A549 (cell line): ENCODE measurements around the gene HLA-DOA. TPM values are rescaled to one million over a fixed set of nuclear protein-coding genes. Genes with fewer than 3 reads are reported as not detected.

ENCODE experiments used
- ATAC-seq, 2 experiments: fragments of 200-7000 bp in 1 of 2; fragments of >200 bp in 1 of 2; cut with Nextera tagmentation in 1 of 2; cut with Tn5 transposase in 1 of 2; 3 replicates each; pipeline versions ENCODE4 v1.8.0 to v1.9.1; 2018 to 2020; ENCODE audit warnings: mild to moderate bottlenecking in 1 of 2, moderate library complexity in 1 of 2
- CTCF ChIA-PET: fragments of 300-600 bp; sonication (Branson Sonifier 250); formaldehyde crosslinking; extraction: SDS; loops from one replicate; lab custom pipeline; 2021; ENCODE audit warnings: antibody characterized with exemption, inconsistent platforms; lab: Yijun Ruan, JAX
- POLR2A ChIA-PET: fragments of 350-600 bp; formaldehyde crosslinking; extraction: SDS; loops from one replicate; lab custom pipeline; 2021; ENCODE audit warnings: antibody characterized with exemption, inconsistent platforms; lab: Yijun Ruan, JAX
- DNase-seq, 2 experiments: peaks; one replicate each; pipeline versions ENCODE4 v3.0.0 to v3.0.0-alpha.2; 2011 to 2016; ENCODE audit warnings: low read depth in 1 of 2, low spot score in 1 of 2
- FAIRE-seq: peaks from 2 replicates; lab custom pipeline; 2011; peaks lifted over from hg19 to GRCh38; lab: Jason Lieb, UNC
- H3K27ac ChIP-seq, 2 experiments: fragments of >200 bp; sonication (Bioruptor Twin); formaldehyde crosslinking; 3 replicates each; pipeline ENCODE4 v1.5.1; 2016 to 2017
- H3K4me1 ChIP-seq: fragments of >200 bp; sonication (Bioruptor Twin); formaldehyde crosslinking; 3 replicates; pipeline ENCODE4 v1.6.1; 2016
- H3K4me2 ChIP-seq: fragments of >200 bp; sonication (Bioruptor Twin); formaldehyde crosslinking; 3 replicates; pipeline ENCODE4 v1.6.1; 2016
- H3K4me3 ChIP-seq: fragments of >200 bp; sonication (Bioruptor Twin); formaldehyde crosslinking; 3 replicates; pipeline ENCODE4 v1.5.1; 2016
- H3K9me3 ChIP-seq: fragments of >200 bp; sonication (Bioruptor Twin); formaldehyde crosslinking; 3 replicates; pipeline ENCODE4 v1.6.1; 2016
- CBX2 ChIP-seq: fragments of 200-600 bp; sonication (generic); IDR thresholded peaks from 2 replicates; pipeline ENCODE4 v1.6.1; 2016; ENCODE audit warnings: low read depth, mild to moderate bottlenecking, borderline replicate concordance
- CHD4 ChIP-seq: fragments of 200-600 bp; sonication (generic); IDR thresholded peaks from 2 replicates; pipeline ENCODE4 v1.6.1; 2016; ENCODE audit warnings: antibody characterized with exemption, mild to moderate bottlenecking, borderline replicate concordance
- EHF ChIP-seq: fragments of 250-450 bp; sonication (Bioruptor Pico); IDR thresholded peaks from 2 replicates; pipeline ENCODE4 v1.5.0; 2020; ENCODE audit warnings: mild to moderate bottlenecking
- FOSB ChIP-seq: fragments of 250-450 bp; sonication (Bioruptor Pico); IDR thresholded peaks from 2 replicates; pipeline ENCODE4 v1.5.0; 2020; ENCODE audit warnings: mild to moderate bottlenecking, moderate library complexity
- GATA3 ChIP-seq: IDR thresholded peaks from 2 replicates; pipeline ENCODE4 v1.6.1; 2012; ENCODE audit warnings: borderline replicate concordance
- HDAC2 ChIP-seq: fragments of 200-600 bp; sonication (generic); IDR thresholded peaks from 2 replicates; pipeline ENCODE4 v1.6.1; 2016
- HEYL ChIP-seq: fragments of 250-450 bp; sonication (Bioruptor Pico); IDR thresholded peaks from 2 replicates; pipeline ENCODE4 v1.8.0; 2021; ENCODE audit warnings: mild to moderate bottlenecking, moderate library complexity
- HMGXB4 ChIP-seq: fragments of 250-450 bp; sonication (Bioruptor Pico); IDR thresholded peaks from 2 replicates; pipeline ENCODE4 v1.5.0; 2021; ENCODE audit warnings: mild to moderate bottlenecking, moderate library complexity, borderline replicate concordance
- HOXA7 ChIP-seq: fragments of 250-450 bp; sonication (Bioruptor Pico); IDR thresholded peaks from 2 replicates; pipeline ENCODE4 v1.5.0; 2020; ENCODE audit warnings: mild to moderate bottlenecking, moderate library complexity
- JUN ChIP-seq, 2 experiments: fragments of >200 bp; sonication (Bioruptor Twin); formaldehyde crosslinking; IDR thresholded peaks; 2 replicates in 1 of 2; 3 replicates in 1 of 2; pipeline ENCODE4 v1.6.1; 2016 to 2017
- MYC ChIP-seq: IDR thresholded peaks from 2 replicates; pipeline ENCODE4 v1.6.1; 2012; ENCODE audit warnings: mild to moderate bottlenecking, inconsistent platforms, low read length, improper control_type of control experiment, borderline replicate concordance
- NPAS2 ChIP-seq: fragments of 250-450 bp; sonication (Bioruptor Pico); IDR thresholded peaks from 2 replicates; pipeline ENCODE4 v1.8.0; 2022; ENCODE audit warnings: mild to moderate bottlenecking, moderate library complexity, borderline replicate concordance
- PBX3 ChIP-seq: IDR thresholded peaks from 2 replicates; pipeline ENCODE4 v1.6.1; 2012
- PHF8 ChIP-seq: fragments of 200-600 bp; sonication (generic); IDR thresholded peaks from 2 replicates; pipeline ENCODE4 v1.6.1; 2016; ENCODE audit warnings: low read depth, mild to moderate bottlenecking, antibody characterized with exemption, moderate library complexity, borderline replicate concordance
- POLR2AphosphoS2 ChIP-seq: conservative IDR thresholded peaks from 2 replicates; pipeline ENCODE4 v1.6.1; 2012; ENCODE audit warnings: low read length, improper control_type of control experiment, inconsistent platforms
- RARB ChIP-seq: fragments of 250-450 bp; sonication (Bioruptor Pico); IDR thresholded peaks from 2 replicates; pipeline ENCODE4 v1.8.0; 2021; ENCODE audit warnings: mild to moderate bottlenecking, moderate library complexity
- RCOR1 ChIP-seq: fragments of 150-350 bp; IDR thresholded peaks from 2 replicates; pipeline ENCODE4 v1.6.1; 2014; ENCODE audit warnings: antibody characterized with exemption, low read length, low read depth
- TP53 ChIP-seq: fragments of 250-450 bp; sonication (Bioruptor Pico); IDR thresholded peaks from 2 replicates; pipeline ENCODE4 v1.5.0; 2021; ENCODE audit warnings: mild to moderate bottlenecking, moderate library complexity
- USF2 ChIP-seq: fragments of 450-650 bp; IDR thresholded peaks from 2 replicates; pipeline ENCODE4 v1.6.1; 2014; ENCODE audit warnings: antibody characterized with exemption
- ZFP36 ChIP-seq: fragments of 450-650 bp; IDR thresholded peaks from 2 replicates; pipeline ENCODE4 v1.6.1; 2014; ENCODE audit warnings: borderline replicate concordance; ENCODE audit not compliant: partially characterized antibody
- WGBS: methylation state at CpG from one replicate; pipeline ENCODE4 v1.1.6; 2017; ENCODE audit errors: missing lambda C conversion rate; 5-methylcytosine and 5-hydroxymethylcytosine counted together
- polyA plus RNA-seq, 4 experiments: library from polyadenylated mRNA; depleted of rRNA in 3 of 4; stranded (reverse); fragments of >200 nt; fragmentation: RNase III in 1 of 4; extraction: RNeasy Plus Mini Kit Qiagen cat#74134 plus additional on column Dnase treatment in 1 of 4; gene quantifications; 2 replicates in 3 of 4; 3 replicates in 1 of 4; pipeline ENCODE4 v1.2.3, GENCODE V29; 2011 to 2017

HLA-DOA gene
- polyA plus RNA-seq, 2 of the 4 experiments (the other 2 are of a cell fraction): 0.03 to 0.27 TPM

GRCh38 chr6:32977272-32977952 lies 32.0 kb downstream of the HLA-DOA start:
- no peak for DNase-seq
- Histone ChIP-seq H3K9me3 (no peaks in the 10 kb centered on the region), H3K4me2 (peak overlapping the region; percentile 83), H3K4me3 (no peak overlapping the region; the same call in 2 of the 3 replicates), H3K4me1 (peaks cover 51% of the 10 kb centered on the region)
- 81% methylated on average over 10 of the region's 10 CpGs for whole genome bisulfite sequencing
- no peak for TF ChIP-seq TP53 (CRISPR knock-in tag)
- TF ChIP-seq, all 56 proteins: peak for 0
- ChIA-PET CTCF (interaction anchor here (0.7 to 4.6 kb wide), 6 partner anchors 9 to 95 kb away, joined by 3 to 24 read pairs (median 6); partner anchors contain the start of gene BRD2), POLR2A (interaction anchor here (8.6 kb wide), 1 partner anchor 7 kb away, joined by 127 read pairs; no protein-coding TSS in a partner anchor)
- no peak overlapping the region for H3K27ac ChIP-seq
- ATAC-seq (no peak), FAIRE-seq (no peak)

- FAIRE-seq (no peak), DNase-seq (no peak), ATAC-seq (no peak)
- H3K4me2 ChIP-seq: peak overlapping the region; percentile 83
- TF ChIP-seq RARB (CRISPR knock-in tag) (no peak), RCOR1 (no peak), HOXA7 (CRISPR knock-in tag) (no peak), GATA3 (no peak), TP53 (CRISPR knock-in tag) (no peak), HDAC2 (no peak), CHD4 (no peak), HMGXB4 (no peak), EHF (no peak), NPAS2 (no peak)
- H3K9me3 ChIP-seq: no peaks in the 10 kb centered on the region
- ChIA-PET POLR2A (no interaction called here), CTCF (interaction anchor here (0.8 to 4.6 kb wide), 6 partner anchors 8 to 92 kb away, joined by 3 to 24 read pairs (median 6); partner anchors contain the start of gene BRD2)
- WGBS: 94% methylated on average over 7 of the region's 7 CpGs
- H3K4me1 ChIP-seq: peaks cover 51% of the 10 kb centered on the region
- H3K4me3 ChIP-seq: peak overlapping the region; percentile 72; the same call in 2 of the 3 replicates
- H3K27ac ChIP-seq: 0 out of 6 replicates have a peak overlapping the region, but pooled peaks of 1 of the 2 experiments have one; percentile 8
Observed at GRCh38 chr6:32976334-32977069, 32.9 kb downstream of the HLA-DOA start.

GRCh38 chr6:32975886-32976285 lies 33.5 kb downstream of the HLA-DOA start:
- TF ChIP-seq CBX2 (no peak), POLR2AphosphoS2 (no peak), PHF8 (no peak), ZFP36 (no peak), GATA3 (no peak), JUN (IDR thresholded peaks at IDR 0.05) (no peak), MYC (no peak), HEYL (no peak), USF2 (no peak), PBX3 (no peak), FOSB (CRISPR knock-in tag) (no peak)
- no peak for FAIRE-seq
- DNase-seq: no peak
- H3K4me1 ChIP-seq: peaks cover 49% of the 10 kb centered on the region
- no peak for ATAC-seq
- peak overlapping the region; percentile 83 for H3K4me2 ChIP-seq
- H3K27ac ChIP-seq: no peak overlapping the region
- peak overlapping the region; percentile 72 for H3K4me3 ChIP-seq
- CTCF ChIA-PET: interaction anchor here (0.6 to 2.0 kb wide), 5 partner anchors 9 to 272 kb away, joined by 3 to 19 read pairs (median 3); no protein-coding TSS in a partner anchor
- 47% methylated on average over 2 of the region's 2 CpGs for WGBS
- POLR2A ChIA-PET: interaction anchor here (0.7 kb wide), 1 partner anchor 53 kb away, joined by 3 read pairs; no protein-coding TSS in a partner anchor
- H3K9me3 ChIP-seq: no peaks in the 10 kb centered on the region
